Measurements from ENCODE around the gene CFAP45.

CFAP45 gene

DNA sequence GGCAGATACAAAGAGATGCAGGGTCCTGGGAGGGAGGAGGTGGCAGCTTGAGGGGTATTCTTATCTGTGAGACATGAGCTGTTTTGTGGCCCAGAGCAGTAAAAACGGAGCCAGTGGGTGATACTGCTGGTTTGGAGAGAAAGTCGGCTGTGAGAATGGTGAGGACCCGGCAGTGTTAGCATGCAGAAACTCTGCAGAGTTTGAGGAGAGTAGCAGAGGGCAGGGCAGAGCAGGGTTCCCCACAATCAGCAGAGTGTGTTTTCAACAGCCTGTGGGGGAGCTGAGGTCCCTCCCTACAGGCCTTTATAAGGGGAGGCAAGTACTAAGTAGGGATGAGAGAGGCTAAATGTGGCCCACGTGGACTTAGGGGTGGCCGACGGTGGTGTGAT lies 72.9 kb downstream of the CFAP45 start:
- DNase-seq (ENCODE audit: low spot score in 2 of 2), result no peak
- ATAC-seq (ENCODE audit: low read depth), result no peak
- Mint-ChIP-seq H3K4me1 (peaks cover 12% of the 10 kb centered on the region), H3K27me3 (peaks cover 26% of the 10 kb centered on the region), H3K36me3 (no peaks in the 10 kb centered on the region), H3K9me3 (no peaks in the 10 kb centered on the region), H3K4me3 (no peak overlapping the region), H3K27ac (no peak overlapping the region)

DNA sequence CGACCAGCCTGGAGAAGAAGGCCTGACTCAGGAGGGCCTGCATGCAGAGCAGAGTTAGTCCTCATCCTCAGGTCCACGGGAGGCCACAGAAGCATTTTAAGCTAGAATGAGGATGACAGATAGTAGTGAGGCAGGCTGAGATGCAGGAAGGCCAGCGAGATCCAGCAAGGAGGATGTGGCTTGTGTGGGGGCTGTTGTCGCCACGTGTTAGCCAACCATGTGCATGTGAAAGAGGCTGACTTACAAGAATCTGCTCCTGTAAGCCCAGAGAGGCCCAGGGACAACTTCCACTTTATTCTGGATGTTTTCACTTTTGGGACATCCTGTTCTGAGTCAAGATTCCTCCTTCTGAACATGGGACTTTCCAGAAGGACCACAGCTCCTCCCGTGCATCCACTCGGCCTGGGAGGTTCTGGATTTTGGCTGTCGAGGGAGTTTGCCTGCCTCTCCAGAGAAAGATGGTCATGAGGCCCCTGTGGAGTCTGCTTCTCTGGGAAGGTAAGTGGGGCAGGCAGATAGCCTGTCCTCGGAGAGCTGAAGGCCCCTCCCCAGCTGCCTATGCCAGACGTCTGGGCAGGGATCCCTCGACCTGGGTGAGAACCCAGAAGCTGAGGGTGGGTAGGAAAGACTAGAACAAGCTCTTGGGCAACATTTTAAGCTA lies 73.4 kb downstream of the CFAP45 start, which contains the start of gene SLAMF8:
Gene SLAMF8, plus strand, starts transcription at position 433 of the 661 bp plus-strand sequence. Its CDS starts 26 bp downstream, at position 459.
- peaks cover 12% of the 10 kb centered on the region for H3K4me1 Mint-ChIP-seq
- no peak within 1 kb of the TSS for H3K4me3 Mint-ChIP-seq
- DNase-seq (ENCODE audit: low spot score in 2 of 2) (no peak), ATAC-seq (ENCODE audit: low read depth) (no peak)
- H3K27ac Mint-ChIP-seq, result peak within 1 kb of the TSS; percentile 21
- H3K27me3 Mint-ChIP-seq, result peaks cover 28% of the 10 kb centered on the region
- H3K36me3 Mint-ChIP-seq, result no peaks in the 10 kb centered on the region
- H3K9me3 Mint-ChIP-seq, result no peaks in the 10 kb centered on the region

DNA sequence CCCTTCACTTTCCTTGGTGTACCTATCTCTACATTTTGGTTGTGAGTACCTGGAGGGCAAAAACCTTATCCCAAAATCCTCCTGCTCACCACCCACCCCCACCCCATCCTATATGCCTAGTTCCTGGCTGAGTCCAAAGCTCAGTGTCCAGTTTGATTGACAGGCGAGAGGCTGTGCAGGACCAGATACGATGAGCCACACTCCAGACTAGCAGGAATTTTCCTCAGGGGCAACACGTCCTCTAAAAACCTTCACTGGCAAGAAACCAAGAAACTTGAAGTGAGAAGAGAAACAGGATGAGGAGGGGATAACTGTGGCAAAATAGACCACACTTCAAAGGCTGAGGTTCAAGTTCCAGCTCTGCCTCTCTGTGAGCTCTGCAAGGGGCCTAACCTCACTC lies 74.4 kb downstream of the CFAP45 start:
- H3K4me3 Mint-ChIP-seq, result no peak overlapping the region
- no peak overlapping the region for H3K27ac Mint-ChIP-seq
- H3K9me3 Mint-ChIP-seq, result no peaks in the 10 kb centered on the region
- DNase-seq (ENCODE audit: low spot score in 2 of 2) (no peak), ATAC-seq (ENCODE audit: low read depth) (no peak)
- H3K36me3 Mint-ChIP-seq, result no peaks in the 10 kb centered on the region
- H3K4me1 Mint-ChIP-seq, result peaks cover 12% of the 10 kb centered on the region
- H3K27me3 Mint-ChIP-seq, result peaks cover 30% of the 10 kb centered on the region

DNA sequence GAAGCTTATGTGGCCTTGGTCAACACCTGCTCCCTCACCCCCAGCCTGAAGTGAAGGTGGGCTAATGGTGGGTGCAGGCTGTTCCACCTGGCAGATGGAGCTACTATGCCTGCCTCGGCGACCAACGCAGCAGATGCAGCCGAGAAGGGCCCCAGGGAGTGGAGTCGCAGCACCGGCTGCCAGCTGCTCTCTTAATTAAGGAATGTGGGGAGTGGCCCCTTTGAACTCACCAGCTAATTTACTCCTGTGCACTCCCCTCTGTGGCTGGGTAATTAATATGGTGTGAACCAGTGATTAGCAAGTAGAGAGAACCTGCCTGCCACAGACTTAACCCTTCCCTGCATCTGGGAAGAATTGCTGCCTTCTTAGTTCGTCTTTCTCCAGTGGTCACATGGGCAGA lies 76.6 kb downstream of the CFAP45 start:
- peaks cover 25% of the 10 kb centered on the region for H3K27me3 Mint-ChIP-seq
- H3K27ac Mint-ChIP-seq, result no peak overlapping the region
- no peaks in the 10 kb centered on the region for H3K9me3 Mint-ChIP-seq
- H3K36me3 Mint-ChIP-seq, result no peaks in the 10 kb centered on the region
- ATAC-seq (ENCODE audit: low read depth) (no peak), DNase-seq (ENCODE audit: low spot score in 2 of 2) (no peak)
- peaks cover 6% of the 10 kb centered on the region for H3K4me1 Mint-ChIP-seq
- no peak overlapping the region for H3K4me3 Mint-ChIP-seq
